ENCODE data around the gene MED28. TPM values are rescaled to one million over a fixed set of nuclear protein-coding genes. Genes with fewer than 3 reads are reported as not detected.

The MED28 gene, protein sequence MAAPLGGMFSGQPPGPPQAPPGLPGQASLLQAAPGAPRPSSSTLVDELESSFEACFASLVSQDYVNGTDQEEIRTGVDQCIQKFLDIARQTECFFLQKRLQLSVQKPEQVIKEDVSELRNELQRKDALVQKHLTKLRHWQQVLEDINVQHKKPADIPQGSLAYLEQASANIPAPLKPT
- total RNA-seq: 37.6 TPM

DNA sequence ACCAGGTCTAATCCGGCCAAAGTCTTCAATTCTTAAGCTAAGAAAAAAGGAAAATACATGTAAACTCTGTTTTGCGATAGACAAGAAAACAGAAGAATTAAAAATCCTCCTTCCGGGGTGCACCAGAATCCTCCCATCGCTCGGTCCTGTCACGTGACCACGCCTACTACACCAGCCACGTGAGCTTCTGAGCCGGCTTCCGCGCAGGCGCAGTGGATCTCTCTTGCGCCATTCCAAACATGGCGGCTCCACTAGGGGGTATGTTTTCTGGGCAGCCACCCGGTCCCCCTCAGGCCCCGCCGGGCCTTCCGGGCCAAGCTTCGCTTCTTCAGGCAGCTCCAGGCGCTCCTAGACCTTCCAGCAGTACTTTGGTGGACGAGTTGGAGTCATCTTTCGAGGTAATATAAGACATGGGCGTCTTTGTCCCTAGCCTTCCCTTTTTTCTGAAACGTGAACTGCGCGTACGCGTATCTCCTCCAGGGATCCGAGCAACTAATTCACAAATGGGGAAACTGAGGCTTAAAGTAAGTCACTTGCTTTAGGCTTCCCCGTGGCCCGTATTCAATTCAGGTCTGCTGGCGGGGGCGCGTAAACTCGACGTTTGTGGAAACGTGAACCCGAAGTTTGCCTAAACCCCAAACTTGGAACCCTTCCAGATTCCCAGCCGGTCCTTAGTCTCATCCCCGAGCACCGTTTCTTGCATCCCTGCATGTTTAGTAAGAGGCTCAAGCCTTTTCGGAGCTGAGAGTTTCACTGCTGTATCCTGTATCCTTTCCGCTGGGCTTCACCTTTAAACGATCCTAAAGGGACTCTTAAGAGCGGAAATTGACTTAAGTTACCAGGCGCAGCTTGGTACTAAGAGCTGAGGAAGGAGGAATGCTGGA, at the start of gene MED28:
MED28 (plus strand) TSS at position 226 of the 884 bp plus-strand sequence; CDS start at position 240, 14 bp downstream.

DNA sequence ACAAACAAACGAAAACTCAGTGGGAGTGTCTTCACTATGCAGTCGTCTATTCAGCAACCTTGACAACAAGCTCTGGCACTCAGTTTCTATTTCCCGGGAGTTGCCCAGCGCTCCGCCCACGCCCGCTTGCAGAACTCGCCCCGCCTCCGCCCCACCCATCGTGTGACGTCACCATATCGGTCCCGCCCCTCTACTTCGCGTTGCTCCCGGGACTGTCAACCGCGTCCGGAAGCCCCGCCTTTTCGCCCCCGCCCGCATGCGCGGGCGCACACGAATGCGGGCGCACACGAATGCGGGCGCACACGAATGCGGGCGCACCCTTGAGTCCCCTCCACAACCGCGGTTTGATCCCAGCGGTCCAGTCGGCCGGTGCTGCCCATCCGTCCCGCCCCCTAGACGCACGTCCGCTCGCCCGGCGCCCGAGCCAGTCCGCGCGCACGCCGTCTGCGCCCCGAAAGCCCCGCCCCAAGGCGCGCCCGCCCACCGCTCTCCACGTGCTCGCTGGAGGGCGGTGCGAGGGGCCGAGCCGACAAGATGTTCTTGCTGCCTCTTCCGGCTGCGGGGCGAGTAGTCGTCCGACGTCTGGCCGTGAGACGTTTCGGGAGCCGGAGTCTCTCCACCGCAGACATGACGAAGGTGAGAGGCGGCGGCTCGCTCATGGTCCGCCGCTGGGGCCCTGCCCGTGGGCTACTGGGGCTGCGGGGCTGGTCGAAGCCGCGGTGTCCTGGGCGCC, 37.3 kb upstream of the MED28 start, which contains the start of gene LAP3:
LAP3 (plus strand) TSS at position 267 of the 733 bp plus-strand sequence; CDS start at position 535, 268 bp downstream.

Other genes with a start within 250 kb of the MED28 start
- 49.6 TPM for gene QDPR, start 102.6 kb upstream of the MED28 start, total RNA-seq
- not detected for gene CLRN2, start 99.5 kb upstream of the MED28 start, total RNA-seq
- gene LAP3, start 37.4 kb upstream of the MED28 start, total RNA-seq: 53.5 TPM
- gene FAM184B, start 167.0 kb downstream of the MED28 start, total RNA-seq: 9.0 TPM
- 33.2 TPM for gene DCAF16, start 196.1 kb downstream of the MED28 start, total RNA-seq
- 12.2 TPM for gene NCAPG, start 196.3 kb downstream of the MED28 start, total RNA-seq

Measured in diencephalon (tissue), 1 donor.